ENCODE results near the gene SYNGR1. TPM values are rescaled to one million over a fixed set of nuclear protein-coding genes. Genes with fewer than 3 reads are reported as not detected.

The SYNGR1 gene
- total and polyA plus RNA-seq, 9 donors: 13.1 to 104 (median 74.7) TPM

DNA sequence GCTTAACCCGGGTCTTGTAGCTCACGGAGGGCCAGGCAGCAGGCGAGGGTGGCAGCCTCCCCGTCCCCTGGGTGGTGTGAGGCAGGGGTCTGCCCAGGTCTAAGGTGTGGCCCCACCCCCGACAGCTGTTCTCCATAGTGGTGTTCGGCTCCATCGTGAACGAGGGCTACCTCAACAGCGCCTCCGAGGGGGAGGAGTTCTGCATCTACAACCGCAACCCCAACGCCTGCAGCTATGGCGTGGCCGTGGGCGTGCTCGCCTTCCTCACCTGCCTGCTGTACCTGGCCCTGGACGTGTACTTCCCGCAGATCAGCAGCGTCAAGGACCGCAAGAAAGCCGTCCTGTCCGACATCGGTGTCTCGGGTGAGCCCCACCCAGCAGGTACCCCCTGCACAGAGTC is 24.4 kb downstream of the SYNGR1 start:
- H3K27me3 ChIP-seq: no peaks in the 10 kb centered on the region
- intact Hi-C loops (cut with DNase I): no loop called here
- 85 to 90% (median 89%) methylated on average over 21 to 24 of the region's 24 CpGs for WGBS, 3 donors

DNA sequence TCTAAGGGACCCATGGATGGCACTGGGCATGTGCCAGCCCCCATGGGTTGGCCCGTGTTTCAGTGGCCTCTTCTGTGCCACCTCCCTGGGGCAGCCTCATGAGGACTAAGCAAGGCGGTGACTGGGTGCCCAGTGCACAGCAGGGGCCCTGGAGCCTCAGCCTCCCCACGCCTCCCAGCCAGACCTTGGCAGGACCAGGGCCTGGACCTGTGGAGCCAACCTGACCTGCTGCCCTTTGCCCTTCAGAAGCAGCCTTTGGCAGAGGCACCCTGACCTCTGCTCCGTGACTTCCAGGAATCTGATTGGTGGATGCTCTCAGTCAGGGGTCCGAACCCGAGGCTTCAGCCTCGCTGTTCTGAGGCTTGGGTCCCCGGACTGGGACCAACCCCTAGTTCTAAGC is 25.0 kb downstream of the SYNGR1 start:
- WGBS, 3 donors: 84 to 86% (median 84%) methylated on average over 7 to 8 of the region's 8 CpGs

More for the DNA sequence above, 24.4 kb downstream of the SYNGR1 start:
- Histone ChIP-seq H3K27ac (peak overlapping the region in 1 of 2 donors; percentile 28), H3K4me3 (no peak overlapping the region), H3K4me1 (ENCODE audit: insufficient read depth) (peaks cover 10% of the 10 kb centered on the region), H3K36me3 (no peaks in the 10 kb centered on the region), H3K9me3 (no peaks in the 10 kb centered on the region)
- no peak for DNase-seq
- TF ChIP-seq POLR2A (IDR thresholded peaks at IDR 0.05) (no peak), EP300 (IDR thresholded peaks at IDR 0.05) (no peak)
- TF ChIP-seq, protein P1, sequence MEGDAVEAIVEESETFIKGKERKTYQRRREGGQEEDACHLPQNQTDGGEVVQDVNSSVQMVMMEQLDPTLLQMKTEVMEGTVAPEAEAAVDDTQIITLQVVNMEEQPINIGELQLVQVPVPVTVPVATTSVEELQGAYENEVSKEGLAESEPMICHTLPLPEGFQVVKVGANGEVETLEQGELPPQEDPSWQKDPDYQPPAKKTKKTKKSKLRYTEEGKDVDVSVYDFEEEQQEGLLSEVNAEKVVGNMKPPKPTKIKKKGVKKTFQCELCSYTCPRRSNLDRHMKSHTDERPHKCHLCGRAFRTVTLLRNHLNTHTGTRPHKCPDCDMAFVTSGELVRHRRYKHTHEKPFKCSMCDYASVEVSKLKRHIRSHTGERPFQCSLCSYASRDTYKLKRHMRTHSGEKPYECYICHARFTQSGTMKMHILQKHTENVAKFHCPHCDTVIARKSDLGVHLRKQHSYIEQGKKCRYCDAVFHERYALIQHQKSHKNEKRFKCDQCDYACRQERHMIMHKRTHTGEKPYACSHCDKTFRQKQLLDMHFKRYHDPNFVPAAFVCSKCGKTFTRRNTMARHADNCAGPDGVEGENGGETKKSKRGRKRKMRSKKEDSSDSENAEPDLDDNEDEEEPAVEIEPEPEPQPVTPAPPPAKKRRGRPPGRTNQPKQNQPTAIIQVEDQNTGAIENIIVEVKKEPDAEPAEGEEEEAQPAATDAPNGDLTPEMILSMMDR (IDR thresholded peaks at IDR 0.05): no peak

DNA sequence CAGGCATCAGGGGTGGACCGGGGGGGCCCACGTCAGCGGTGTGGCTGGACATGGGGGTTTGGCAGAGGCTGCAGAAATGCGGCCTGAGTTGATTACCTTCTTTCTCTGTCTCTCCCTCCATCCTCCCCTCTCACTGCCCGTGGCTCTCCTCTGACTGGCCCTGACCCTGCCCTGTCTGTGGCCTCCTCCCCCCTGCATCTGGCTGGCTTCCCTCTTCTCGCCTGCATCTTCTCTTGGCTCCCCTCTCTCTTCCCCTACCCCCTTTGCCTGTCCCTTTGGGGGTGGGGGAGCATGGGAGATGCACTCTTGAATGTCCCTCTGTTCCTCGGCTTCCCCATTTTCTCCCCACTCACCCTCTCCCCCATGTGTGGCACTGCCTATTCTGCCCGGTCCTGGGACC is 25.9 kb downstream of the SYNGR1 start:
- intact Hi-C loops (cut with DNase I): no loop called here
- Histone ChIP-seq H3K36me3 (no peaks in the 10 kb centered on the region), H3K4me1 (ENCODE audit: insufficient read depth) (peaks cover 10% of the 10 kb centered on the region), H3K4me3 (no peak overlapping the region), H3K27ac (peak overlapping the region in 1 of 2 donors; percentile 28), H3K27me3 (no peaks in the 10 kb centered on the region), H3K9me3 (no peaks in the 10 kb centered on the region)
- 20 to 36% (median 21%) methylated on average over 8 of the region's 8 CpGs for WGBS, 3 donors
- DNase-seq: peak in 3 of 5 donors; percentile 64 to 78 (median 70)
- no peak for TF ChIP-seq EP300 (IDR thresholded peaks at IDR 0.05)
- no peak for TF ChIP-seq POLR2A (IDR thresholded peaks at IDR 0.05)
- TF ChIP-seq, protein P1 (IDR thresholded peaks at IDR 0.05): no peak

More for the DNA sequence above, 25.0 kb downstream of the SYNGR1 start:
- H3K27me3 ChIP-seq: no peaks in the 10 kb centered on the region
- no peaks in the 10 kb centered on the region for H3K36me3 ChIP-seq
- peaks cover 10% of the 10 kb centered on the region for H3K4me1 ChIP-seq (ENCODE audit: insufficient read depth)
- peak overlapping the region in 1 of 2 donors; percentile 28 for H3K27ac ChIP-seq
- intact Hi-C loops (cut with DNase I): no loop called here
- no peaks in the 10 kb centered on the region for H3K9me3 ChIP-seq
- no peak for TF ChIP-seq EP300 (IDR thresholded peaks at IDR 0.05)
- TF ChIP-seq, protein P1 (IDR thresholded peaks at IDR 0.05): no peak
- no peak for TF ChIP-seq POLR2A (IDR thresholded peaks at IDR 0.05)
- H3K4me3 ChIP-seq: no peak overlapping the region
- no peak for DNase-seq

DNA sequence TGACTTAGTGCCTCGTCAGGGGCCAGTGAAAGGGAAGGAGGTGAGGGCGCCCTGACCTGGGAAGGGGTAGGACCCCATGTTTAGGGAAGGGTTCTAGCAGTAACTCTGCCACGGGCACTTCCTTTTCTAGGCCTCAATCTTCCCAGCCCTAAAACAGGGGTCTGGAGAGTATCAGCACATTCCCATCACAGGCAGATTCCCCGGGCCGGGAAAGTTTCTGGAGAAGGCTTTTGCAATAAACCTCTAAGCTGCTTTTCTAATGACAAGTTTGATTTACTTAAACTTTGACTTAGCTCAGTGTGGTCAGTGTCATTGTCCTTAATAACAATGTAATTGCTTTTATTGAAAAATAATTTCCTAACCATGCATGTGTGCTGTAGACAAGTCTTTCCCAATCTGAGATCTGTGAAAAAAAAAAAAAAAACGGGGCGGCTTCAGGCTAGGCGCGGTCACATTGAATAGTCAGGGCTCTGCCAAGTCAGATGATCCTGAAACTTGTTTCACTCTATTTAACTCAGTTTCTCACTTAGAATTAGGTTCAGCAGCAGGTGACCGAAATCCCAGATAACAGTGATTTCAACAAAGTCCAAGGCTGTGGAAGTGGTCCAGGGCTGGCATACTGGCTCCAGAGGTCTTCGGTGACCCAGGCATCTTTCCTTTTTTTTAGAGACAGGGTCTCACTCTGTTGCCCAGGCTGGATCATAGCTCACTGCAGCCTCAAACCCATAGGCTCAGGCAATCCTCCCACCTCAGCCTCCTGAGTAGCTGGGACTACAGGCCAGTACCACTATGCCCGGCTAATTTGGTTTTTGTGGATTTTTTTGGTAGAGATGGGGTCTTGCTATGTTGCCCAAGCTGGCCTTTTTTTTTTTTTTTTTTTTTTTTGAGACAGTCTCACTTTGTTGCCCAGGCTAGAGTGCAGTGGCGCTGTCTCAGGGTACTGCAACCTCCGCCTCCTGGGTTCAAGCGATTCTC is 30.3 kb downstream of the SYNGR1 start:
- WGBS, 3 donors: 83 to 90% (median 84%) methylated on average over 15 of the region's 15 CpGs
- Histone ChIP-seq H3K36me3 (no peaks in the 10 kb centered on the region), H3K9me3 (no peaks in the 10 kb centered on the region), H3K4me3 (no peak overlapping the region), H3K27ac (no peak overlapping the region), H3K27me3 (no peaks in the 10 kb centered on the region), H3K4me1 (ENCODE audit: insufficient read depth) (peaks cover 8% of the 10 kb centered on the region)
- no peak for DNase-seq
- TF ChIP-seq EP300 (IDR thresholded peaks at IDR 0.05): no peak
- TF ChIP-seq POLR2A (IDR thresholded peaks at IDR 0.05): no peak
- TF ChIP-seq, protein P1 (IDR thresholded peaks at IDR 0.05): no peak
- intact Hi-C loops (cut with DNase I): no loop called here
